GM12874 (cell line): ENCODE data around the gene CEACAM1.
A peak's percentile ranks its signal among the peaks of the same experiment; 100 is the strongest.

Source experiments
- TF ChIP-seq, protein P1 (sequence below): IDR thresholded peaks from 2 replicates; pipeline ENCODE4 v1.5.1; 2011; ENCODE audit warnings: low read depth, mild to moderate bottlenecking, control low read depth, low read length, moderate library complexity; ENCODE audit not compliant: insufficient read depth

The CEACAM1 gene

DNA sequence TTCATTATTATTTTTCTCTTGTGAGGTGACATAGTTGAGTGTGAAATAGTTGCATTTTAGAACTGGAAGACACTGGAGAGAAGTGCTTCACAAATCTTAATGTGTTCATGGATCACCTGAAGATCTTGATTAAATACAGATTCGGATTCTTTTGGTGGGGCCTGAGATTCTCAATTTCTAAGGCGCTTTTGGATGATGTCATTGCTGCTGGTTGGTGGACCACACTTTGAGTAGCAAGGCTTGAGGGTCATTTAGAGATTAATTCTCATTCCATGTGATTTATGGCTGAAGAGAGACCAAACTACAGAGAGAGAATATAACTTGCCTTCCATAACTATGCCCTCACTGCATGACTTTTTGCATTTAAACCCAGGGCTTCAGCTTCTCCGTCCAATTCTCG is 39.3 kb upstream of the CEACAM1 start:
- TF ChIP-seq, protein P1, sequence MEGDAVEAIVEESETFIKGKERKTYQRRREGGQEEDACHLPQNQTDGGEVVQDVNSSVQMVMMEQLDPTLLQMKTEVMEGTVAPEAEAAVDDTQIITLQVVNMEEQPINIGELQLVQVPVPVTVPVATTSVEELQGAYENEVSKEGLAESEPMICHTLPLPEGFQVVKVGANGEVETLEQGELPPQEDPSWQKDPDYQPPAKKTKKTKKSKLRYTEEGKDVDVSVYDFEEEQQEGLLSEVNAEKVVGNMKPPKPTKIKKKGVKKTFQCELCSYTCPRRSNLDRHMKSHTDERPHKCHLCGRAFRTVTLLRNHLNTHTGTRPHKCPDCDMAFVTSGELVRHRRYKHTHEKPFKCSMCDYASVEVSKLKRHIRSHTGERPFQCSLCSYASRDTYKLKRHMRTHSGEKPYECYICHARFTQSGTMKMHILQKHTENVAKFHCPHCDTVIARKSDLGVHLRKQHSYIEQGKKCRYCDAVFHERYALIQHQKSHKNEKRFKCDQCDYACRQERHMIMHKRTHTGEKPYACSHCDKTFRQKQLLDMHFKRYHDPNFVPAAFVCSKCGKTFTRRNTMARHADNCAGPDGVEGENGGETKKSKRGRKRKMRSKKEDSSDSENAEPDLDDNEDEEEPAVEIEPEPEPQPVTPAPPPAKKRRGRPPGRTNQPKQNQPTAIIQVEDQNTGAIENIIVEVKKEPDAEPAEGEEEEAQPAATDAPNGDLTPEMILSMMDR: no peak

DNA sequence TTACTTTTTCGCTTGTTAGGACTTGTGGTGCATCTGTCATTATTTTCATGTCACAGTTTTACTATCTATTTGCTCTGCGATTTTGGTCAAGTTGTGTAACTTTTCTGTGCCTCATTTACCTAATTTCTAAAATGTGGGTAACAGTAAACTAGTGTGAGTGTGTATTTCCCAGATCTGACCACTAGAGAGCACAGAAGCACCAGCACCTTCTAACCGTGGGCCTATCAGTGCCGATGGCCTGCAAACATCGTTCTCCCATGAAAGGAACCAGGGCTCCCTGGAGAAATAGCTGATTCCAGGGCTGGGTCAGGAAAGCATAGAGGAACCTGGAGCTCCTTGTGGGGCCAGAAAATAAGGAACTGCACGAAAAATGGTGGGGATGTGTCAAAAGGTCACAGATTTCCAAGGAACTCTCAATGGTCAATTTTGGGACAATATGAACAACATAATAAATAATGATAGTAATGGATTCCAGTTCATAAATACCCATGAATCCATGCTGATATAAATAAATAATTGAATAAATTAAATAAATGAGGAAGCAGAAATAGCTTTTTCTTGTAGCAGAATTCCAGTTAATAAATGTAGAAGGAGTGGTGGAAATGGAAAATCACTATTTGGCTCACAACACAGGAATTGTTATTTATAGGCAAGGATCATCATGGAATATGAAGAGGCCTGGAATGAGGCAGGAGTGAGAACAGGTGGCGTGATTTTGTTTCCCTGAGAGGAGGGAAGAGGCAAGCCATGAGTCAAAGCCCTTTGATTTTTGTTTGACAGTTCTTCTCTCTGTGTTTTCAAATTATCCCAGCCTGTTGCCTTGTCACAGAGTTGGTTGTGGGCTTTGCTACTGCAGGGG is 35.3 kb upstream of the CEACAM1 start:
- TF ChIP-seq, protein P1: peak; percentile 73

DNA sequence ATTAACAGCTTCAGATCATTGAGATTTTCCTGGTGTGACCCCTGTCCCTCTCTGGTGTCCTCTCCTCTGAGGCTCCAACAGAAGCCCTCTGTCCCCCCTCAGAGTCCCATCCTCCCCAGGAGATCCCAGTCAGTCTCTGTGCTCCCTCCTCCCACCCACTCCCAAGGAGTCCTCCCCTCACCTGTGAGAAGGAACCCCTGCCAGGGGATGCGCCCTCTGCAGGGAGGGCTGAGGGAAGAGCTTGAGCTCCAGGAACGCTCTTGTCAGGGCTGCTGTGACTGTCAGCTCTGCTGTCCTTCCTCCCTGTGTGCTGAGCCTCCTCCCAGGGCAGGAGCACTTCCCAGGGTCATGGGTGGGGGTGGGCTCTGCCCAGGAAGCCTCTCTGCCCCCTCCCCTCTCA is 33.2 kb upstream of the CEACAM1 start:
- TF ChIP-seq, protein P1: no peak

- TF ChIP-seq, protein P1: no peak
These were observed 32.5 kb upstream of the CEACAM1 start for GRCh38 chr19:42560731-42561130.

DNA sequence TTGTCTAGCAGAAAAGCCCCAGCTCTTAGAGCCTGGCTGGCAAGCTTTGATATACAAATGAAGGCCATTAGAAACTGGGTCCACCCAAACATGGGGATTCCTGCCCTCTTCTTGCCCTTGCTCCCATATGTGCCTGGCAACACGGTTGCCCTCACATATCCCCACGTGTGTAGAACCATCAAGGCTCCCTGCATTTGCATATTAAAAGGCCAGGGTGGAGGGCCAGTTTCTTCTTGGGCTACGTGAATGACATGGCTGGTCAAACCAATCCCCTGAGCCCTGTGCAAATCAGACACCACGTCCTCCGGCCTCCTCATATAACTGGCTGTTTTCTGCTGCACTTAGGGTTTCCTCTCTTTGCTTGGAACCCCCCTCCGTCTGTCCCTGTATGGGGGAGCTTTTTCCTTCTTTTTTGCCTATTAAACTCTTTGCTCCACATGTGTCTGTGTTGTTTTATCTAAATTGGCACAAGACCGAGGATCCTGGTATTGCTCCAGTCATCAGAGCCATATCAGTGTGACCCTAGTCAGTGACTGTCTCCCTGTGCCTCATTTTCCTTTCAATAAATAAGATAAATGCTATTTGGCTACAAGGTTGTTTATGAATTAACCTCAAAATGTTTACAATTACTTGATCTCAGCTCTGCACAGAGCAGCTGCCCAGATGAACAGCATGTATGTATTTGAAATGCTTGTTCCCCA is 30.3 kb upstream of the CEACAM1 start:
- TF ChIP-seq, protein P1: no peak

GRCh38 chr19:42555801-42556200 is 27.5 kb upstream of the CEACAM1 start:
- TF ChIP-seq, protein P1: no peak

DNA sequence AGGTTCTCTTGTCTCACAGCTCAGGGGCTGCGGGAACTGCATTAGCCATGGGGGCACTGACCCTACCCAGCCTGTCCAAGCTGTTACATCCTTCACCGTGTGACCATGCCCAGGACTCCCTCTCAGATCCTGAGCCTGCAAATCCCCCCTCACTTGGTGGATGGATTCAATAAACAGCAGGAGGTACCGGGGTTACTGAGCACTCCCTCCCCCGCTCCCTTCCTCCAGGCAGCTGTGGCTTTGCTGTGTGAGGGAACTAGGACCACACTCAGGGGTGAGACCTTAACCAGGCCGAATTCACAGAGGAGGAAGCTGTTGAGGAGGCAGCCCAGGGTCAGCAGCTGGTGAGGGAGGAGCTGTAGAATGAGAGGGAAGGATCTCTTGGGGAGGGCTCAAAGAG is 27.0 kb upstream of the CEACAM1 start:
- TF ChIP-seq, protein P1: no peak
